Mesenchymal stem cell (in vitro differentiated cells and primary cell): ENCODE data around the gene ZFR.

Experiments
- DNase-seq: peaks from one replicate; pipeline ENCODE4 v3.0.0-alpha.2; 2013
- H2AFZ ChIP-seq: one replicate; pipeline ENCODE4 v1.6.1; 2013; ENCODE audit warnings: low read depth, mild to moderate bottlenecking, control low read depth, inconsistent platforms, low read length, moderate library complexity
- H2AK5ac ChIP-seq: 2 replicates; pipeline ENCODE4 v1.6.1; 2013; ENCODE audit warnings: low read length, moderate library complexity, mild to moderate bottlenecking, inconsistent platforms; ENCODE audit not compliant: severe bottlenecking
- H2BK120ac ChIP-seq: one replicate; pipeline ENCODE4 v1.6.1; 2013; ENCODE audit warnings: low read depth, mild to moderate bottlenecking, inconsistent platforms, low read length, moderate library complexity
- H2BK12ac ChIP-seq, 2 experiments: one replicate each; pipeline ENCODE4 v1.6.1; 2013; ENCODE audit warnings: inconsistent platforms in 2 of 2, low read length in 2 of 2, mild to moderate bottlenecking in 2 of 2, moderate library complexity in 2 of 2, control low read depth in 1 of 2
- H2BK15ac ChIP-seq: one replicate; pipeline ENCODE4 v1.6.1; 2013; ENCODE audit warnings: mild to moderate bottlenecking, low read depth, inconsistent platforms; ENCODE audit not compliant: poor library complexity, severe bottlenecking
- H2BK5ac ChIP-seq: 2 replicates; pipeline ENCODE4 v1.6.1; 2013; ENCODE audit warnings: low read depth, mild to moderate bottlenecking, low read length, control low read depth, inconsistent platforms; ENCODE audit not compliant: poor library complexity, severe bottlenecking
- H3K14ac ChIP-seq, 2 experiments: one replicate each; pipeline ENCODE4 v1.6.1; 2013; ENCODE audit warnings: inconsistent platforms in 2 of 2, low read length in 2 of 2, control low read depth in 1 of 2, mild to moderate bottlenecking in 1 of 2, moderate library complexity in 1 of 2
- H3K18ac ChIP-seq, 2 experiments: one replicate each; pipeline ENCODE4 v1.6.1; 2013; ENCODE audit warnings: inconsistent platforms in 2 of 2, low read length in 2 of 2, control low read depth in 1 of 2, low read depth in 1 of 2, mild to moderate bottlenecking in 1 of 2
- H3K23ac ChIP-seq, 2 experiments: one replicate each; pipeline ENCODE4 v1.6.1; 2013; ENCODE audit warnings: inconsistent platforms in 2 of 2, low read length in 2 of 2, mild to moderate bottlenecking in 2 of 2, moderate library complexity in 2 of 2, control low read depth in 1 of 2
- H3K27ac ChIP-seq: 2 replicates; pipeline ENCODE4 v1.5.1; 2013; ENCODE audit warnings: mild to moderate bottlenecking, moderate library complexity, low read length, control low read depth, inconsistent platforms; ENCODE audit not compliant: poor library complexity, severe bottlenecking
- H3K27me3 ChIP-seq, 2 experiments: 2 replicates each; pipeline versions ENCODE4 v1.6.1 to v1.7.0; 2013; ENCODE audit warnings: low read length in 2 of 2, mild to moderate bottlenecking in 2 of 2, moderate library complexity in 2 of 2, control low read depth in 1 of 2, inconsistent platforms in 1 of 2; ENCODE audit not compliant: control insufficient read depth in 1 of 2, insufficient read depth in 1 of 2
- H3K36me3 ChIP-seq, 2 experiments: 2 replicates each; pipeline versions ENCODE4 v1.6.1 to v1.7.0; 2013; ENCODE audit warnings: low read length in 2 of 2, control low read depth in 1 of 2, inconsistent platforms in 1 of 2, low read depth in 1 of 2, mild to moderate bottlenecking in 1 of 2; ENCODE audit not compliant: insufficient read depth in 2 of 2, control insufficient read depth in 1 of 2
- H3K4ac ChIP-seq, 2 experiments: one replicate each; pipeline ENCODE4 v1.6.1; 2013; ENCODE audit warnings: inconsistent platforms in 2 of 2, low read length in 2 of 2, mild to moderate bottlenecking in 2 of 2, moderate library complexity in 2 of 2, control low read depth in 1 of 2, low read depth in 1 of 2
- H3K4me1 ChIP-seq: 2 replicates; pipeline ENCODE4 v1.6.1; 2013; ENCODE audit warnings: low read depth, low read length, control low read depth; ENCODE audit not compliant: control insufficient read depth, insufficient read depth
- H3K4me2 ChIP-seq: 2 replicates; pipeline ENCODE4 v1.6.1; 2013; ENCODE audit warnings: low read length, mild to moderate bottlenecking, inconsistent platforms; ENCODE audit not compliant: poor library complexity, severe bottlenecking
- H3K4me3 ChIP-seq, 2 experiments: 2 replicates each; pipeline versions ENCODE4 v1.5.1 to v1.7.0; 2013; ENCODE audit warnings: low read length in 2 of 2, mild to moderate bottlenecking in 2 of 2, control low read depth in 1 of 2, low read depth in 1 of 2; ENCODE audit not compliant: insufficient read depth in 1 of 2
- H3K79me1 ChIP-seq: replicated peaks from 2 replicates; pipeline ENCODE4 v1.6.1; 2013; ENCODE audit warnings: mild to moderate bottlenecking, control low read depth, low read length, inconsistent platforms; ENCODE audit not compliant: poor library complexity, severe bottlenecking
- H3K9ac ChIP-seq: 2 replicates; pipeline ENCODE4 v1.7.0; 2013; ENCODE audit warnings: mild to moderate bottlenecking, low read length, moderate library complexity
- H3K9me3 ChIP-seq: 2 replicates; pipeline ENCODE4 v1.7.0; 2013; ENCODE audit warnings: mild to moderate bottlenecking, low read length; ENCODE audit not compliant: control insufficient read depth
- H4K8ac ChIP-seq: one replicate; pipeline ENCODE4 v1.6.1; 2013; ENCODE audit warnings: inconsistent platforms, mild to moderate bottlenecking, low read length, moderate library complexity
- H4K91ac ChIP-seq: one replicate; pipeline ENCODE4 v1.6.1; 2013; ENCODE audit warnings: mild to moderate bottlenecking, low read length, inconsistent platforms
- WGBS: methylation state at CpG from one replicate; pipeline ENCODE4 v1.1.7; 2013; ENCODE audit warnings: mixed read lengths; 5-methylcytosine and 5-hydroxymethylcytosine counted together

ZFR gene

GRCh38 chr5:32443145-32443540, 1.4 kb downstream of the ZFR start:
- Histone ChIP-seq H3K23ac (no peak overlapping the region), H2BK15ac (no peak overlapping the region), H3K9ac (peak overlapping the region; percentile 96), H3K27me3 (no peaks in the 10 kb centered on the region), H3K14ac (no peak overlapping the region), H3K4me1 (peaks cover 7% of the 10 kb centered on the region), H4K8ac (no peak overlapping the region), H3K9me3 (no peaks in the 10 kb centered on the region), H2AFZ (no peak overlapping the region), H2BK12ac (no peak overlapping the region), H4K91ac (no peak overlapping the region), H2AK5ac (peak overlapping the region; percentile 33), H2BK5ac (no peak overlapping the region), H3K79me1 (peaks cover 4% of the 10 kb centered on the region), H3K4me3 (peak overlapping the region; percentile 96), H3K4me2 (peak overlapping the region; percentile 60), H2BK120ac (no peak overlapping the region), H3K18ac (no peak overlapping the region), H3K27ac (peak overlapping the region; percentile 78), H3K4ac (no peak overlapping the region), H3K36me3 (peaks cover 4 to 12% of the 10 kb centered on the region in 2 experiments)
- peak; percentile 54 for DNase-seq
- 3% methylated on average over 4 of the region's 7 CpGs for WGBS

- no peak overlapping the region for H3K18ac ChIP-seq
- H3K4me2 ChIP-seq, result no peak overlapping the region
- H3K4me3 ChIP-seq, result no peak overlapping the region
- H3K4me1 ChIP-seq, result peaks cover 6% of the 10 kb centered on the region
- no peak overlapping the region for H3K4ac ChIP-seq
- H3K36me3 ChIP-seq, result peaks cover 4 to 19% of the 10 kb centered on the region in 2 experiments
- H3K9ac ChIP-seq, result no peak overlapping the region
- no peaks in the 10 kb centered on the region for H3K27me3 ChIP-seq
- no peak overlapping the region for H3K14ac ChIP-seq
- no peak overlapping the region for H2AK5ac ChIP-seq
- no peak overlapping the region for H4K91ac ChIP-seq
- no peak overlapping the region for H2BK15ac ChIP-seq
- no peak overlapping the region for H3K23ac ChIP-seq
- H4K8ac ChIP-seq, result no peak overlapping the region
- H2BK12ac ChIP-seq, result no peak overlapping the region
- no peak overlapping the region for H2BK5ac ChIP-seq
- DNase-seq, result no peak
- no peak overlapping the region for H2BK120ac ChIP-seq
- no peak overlapping the region for H2AFZ ChIP-seq
- no peaks in the 10 kb centered on the region for H3K79me1 ChIP-seq
- no peak overlapping the region for H3K27ac ChIP-seq
- no peaks in the 10 kb centered on the region for H3K9me3 ChIP-seq
- WGBS, result 100% methylated on average over 3 of the region's 3 CpGs
These were observed 5.4 kb downstream of the ZFR start for GRCh38 chr5:32439086-32439642.

GRCh38 chr5:32436553-32437242, 7.8 kb downstream of the ZFR start:
- 100% methylated on average over 2 of the region's 4 CpGs for WGBS

GRCh38 chr5:32435383-32435782, 9.2 kb downstream of the ZFR start:
- no peak overlapping the region for H2AK5ac ChIP-seq
- H2BK15ac ChIP-seq, result no peak overlapping the region
- no peak for DNase-seq
- H3K23ac ChIP-seq, result no peak overlapping the region
- no peak overlapping the region for H3K27ac ChIP-seq
- no peaks in the 10 kb centered on the region for H3K9me3 ChIP-seq
- WGBS, result no CpG with 5 or more reads among the region's 3 CpGs
- H3K9ac ChIP-seq, result no peak overlapping the region
- H3K14ac ChIP-seq, result no peak overlapping the region
- H2BK12ac ChIP-seq, result no peak overlapping the region
- peaks cover 6% of the 10 kb centered on the region for H3K4me1 ChIP-seq
- no peak overlapping the region for H3K4me3 ChIP-seq
- no peak overlapping the region for H3K4me2 ChIP-seq
- no peak overlapping the region for H3K18ac ChIP-seq
- H2BK120ac ChIP-seq, result no peak overlapping the region
- H3K79me1 ChIP-seq, result peaks cover 2% of the 10 kb centered on the region
- H3K4ac ChIP-seq, result no peak overlapping the region
- no peak overlapping the region for H4K91ac ChIP-seq
- no peaks in the 10 kb centered on the region for H3K27me3 ChIP-seq
- H4K8ac ChIP-seq, result no peak overlapping the region
- peaks cover 7 to 24% of the 10 kb centered on the region in 2 experiments for H3K36me3 ChIP-seq
- no peak overlapping the region for H2AFZ ChIP-seq
- no peak overlapping the region for H2BK5ac ChIP-seq

More at GRCh38 chr5:32436553-32437242, 7.8 kb downstream of the ZFR start:
- Histone ChIP-seq H3K27me3 (no peaks in the 10 kb centered on the region), H3K23ac (no peak overlapping the region), H3K4me3 (no peak overlapping the region), H3K9me3 (no peaks in the 10 kb centered on the region), H2BK12ac (no peak overlapping the region), H3K4ac (no peak overlapping the region), H3K14ac (no peak overlapping the region), H3K4me2 (no peak overlapping the region), H2AK5ac (no peak overlapping the region), H3K18ac (no peak overlapping the region), H3K79me1 (peaks cover 2% of the 10 kb centered on the region), H3K27ac (no peak overlapping the region), H4K91ac (no peak overlapping the region), H3K36me3 (peaks cover 11 to 25% of the 10 kb centered on the region in 2 experiments), H2BK5ac (no peak overlapping the region), H3K4me1 (peaks cover 8% of the 10 kb centered on the region), H4K8ac (no peak overlapping the region), H2BK120ac (no peak overlapping the region), H3K9ac (no peak overlapping the region), H2AFZ (no peak overlapping the region), H2BK15ac (no peak overlapping the region)
- DNase-seq, result no peak
